Daoy (cell line): ENCODE results near the gene ANAPC1. TPM values are rescaled to one million over a fixed set of nuclear protein-coding genes. Genes with fewer than 3 reads are reported as not detected.
"Not testable (repeated sequence)": the region's sequence is repeated elsewhere in the genome, so short reads cannot be mapped to it uniquely, and the experiment has no call there.

ENCODE experiments used
- DNase-seq: peaks from one replicate; pipeline ENCODE4 v3.0.0-alpha.2; 2015; ENCODE audit warnings: low read depth
- total RNA-seq: library from RNA; depleted of rRNA; stranded (reverse); fragments of >200 nt; shearing (Covaris generic); gene quantifications from 2 replicates; pipeline ENCODE4 v1.2.3, GENCODE V29; 2014

ANAPC1 gene
- total RNA-seq, 1 experiment from 2014 or later, result 44.5 TPM

DNA sequence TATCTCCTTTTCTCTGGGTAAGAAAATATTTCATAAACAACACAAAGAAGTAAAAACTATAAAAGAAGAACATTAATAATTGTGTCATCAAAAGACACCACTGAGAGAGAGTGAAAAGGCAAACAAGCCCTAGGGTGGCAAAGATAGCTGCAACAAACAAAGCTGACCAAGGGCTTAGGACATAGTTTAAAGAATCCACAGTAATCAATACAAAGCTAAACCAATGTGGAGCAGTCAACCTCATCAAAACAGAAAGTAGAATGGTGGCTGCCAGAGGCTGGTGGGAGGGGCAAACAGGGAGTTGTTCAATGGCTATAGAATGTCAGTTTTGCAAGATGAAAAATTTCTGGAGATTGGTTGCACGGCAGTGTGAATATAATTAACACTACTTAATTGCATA lies 93.4 kb downstream of the ANAPC1 start:
- not testable (repeated sequence) for DNase-seq

DNA sequence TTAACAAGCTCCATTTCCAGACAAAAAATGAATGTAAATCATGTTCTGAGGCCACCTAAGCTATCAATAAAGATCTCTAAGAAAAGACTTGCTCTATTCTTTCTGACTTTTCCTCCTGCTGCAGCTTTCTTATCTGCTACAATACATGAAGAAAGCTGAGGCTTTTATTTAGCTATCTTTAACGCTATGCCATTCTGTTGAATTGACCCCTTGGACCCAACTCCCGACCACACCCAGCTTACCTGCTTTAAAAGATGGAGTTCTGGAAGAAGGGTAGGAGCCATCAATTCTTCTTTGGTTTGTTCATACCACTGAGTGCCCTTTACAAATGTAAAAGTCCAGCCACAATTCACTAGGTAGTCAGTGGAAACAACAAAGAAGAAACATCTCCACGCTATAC lies 99.9 kb downstream of the ANAPC1 start:
- DNase-seq, result not testable (repeated sequence)

DNA sequence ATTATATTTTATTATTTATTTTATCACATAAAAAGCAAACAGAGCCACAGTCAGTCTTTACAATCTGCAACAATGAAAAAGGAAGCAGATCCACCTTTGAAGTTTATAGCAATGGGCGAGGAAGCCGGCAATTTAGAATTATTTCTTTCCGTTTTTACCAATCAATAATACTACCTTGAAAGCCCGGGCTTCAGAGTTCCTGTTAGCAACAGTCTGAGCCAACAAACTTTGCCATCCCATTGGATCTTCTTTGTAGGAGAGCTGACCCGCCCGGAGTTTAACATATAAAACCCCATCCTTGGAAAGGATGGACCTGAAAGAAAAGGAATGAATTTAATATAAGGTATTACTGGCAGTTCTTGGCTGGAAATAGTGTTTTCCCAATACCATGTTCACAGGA lies 101.8 kb downstream of the ANAPC1 start:
- DNase-seq, result not testable (repeated sequence)

DNA sequence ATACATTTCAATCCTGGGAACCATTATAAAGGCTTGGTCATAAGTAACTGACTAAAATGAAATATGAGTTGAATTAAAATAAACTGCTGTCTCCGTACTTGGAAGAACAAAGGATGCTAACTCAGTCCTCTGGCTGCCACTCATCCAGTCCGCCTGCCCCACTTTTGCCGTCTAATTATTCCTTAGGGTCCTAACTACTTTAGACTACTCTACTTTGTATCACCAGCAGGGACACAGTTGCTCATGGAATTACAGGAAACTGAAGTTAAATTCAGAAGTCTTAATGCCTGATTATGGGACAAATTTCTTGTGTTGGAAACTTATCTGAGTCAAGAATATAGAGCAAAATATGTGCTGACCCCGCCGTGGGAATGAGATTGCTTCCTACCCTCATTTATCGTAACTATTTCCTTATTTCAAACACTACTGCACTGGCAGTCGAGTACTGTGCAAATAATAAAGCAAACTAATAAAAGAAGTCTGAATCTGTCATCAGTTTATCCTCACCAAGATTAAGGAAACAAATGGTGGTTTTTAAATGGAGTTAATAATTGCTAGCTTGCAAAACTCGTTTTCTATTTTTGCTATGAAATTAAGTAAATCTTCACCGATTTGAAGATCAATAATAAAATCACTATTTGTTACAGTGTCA lies 102.4 kb downstream of the ANAPC1 start:
- not testable (repeated sequence) for DNase-seq

DNA sequence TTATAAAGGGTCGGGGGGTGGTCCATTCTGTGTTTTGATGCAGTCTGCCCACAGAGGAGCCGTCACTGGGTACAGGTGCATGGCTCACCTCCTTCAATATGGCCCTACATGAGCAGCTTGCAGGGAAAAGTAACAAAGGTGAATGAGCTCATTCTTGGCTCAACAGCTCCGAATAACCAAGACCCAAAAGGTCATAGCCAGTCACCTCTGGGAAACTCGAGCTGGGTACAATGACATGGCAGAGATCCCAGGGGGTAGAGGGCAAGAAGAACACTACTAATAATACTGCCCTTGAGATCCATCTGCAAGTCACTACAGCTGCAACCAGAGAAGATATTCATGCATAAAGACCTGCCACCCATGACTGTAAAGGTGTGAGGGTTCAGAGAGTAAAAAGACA lies 106.8 kb downstream of the ANAPC1 start:
- DNase-seq, result not testable (repeated sequence)

DNA sequence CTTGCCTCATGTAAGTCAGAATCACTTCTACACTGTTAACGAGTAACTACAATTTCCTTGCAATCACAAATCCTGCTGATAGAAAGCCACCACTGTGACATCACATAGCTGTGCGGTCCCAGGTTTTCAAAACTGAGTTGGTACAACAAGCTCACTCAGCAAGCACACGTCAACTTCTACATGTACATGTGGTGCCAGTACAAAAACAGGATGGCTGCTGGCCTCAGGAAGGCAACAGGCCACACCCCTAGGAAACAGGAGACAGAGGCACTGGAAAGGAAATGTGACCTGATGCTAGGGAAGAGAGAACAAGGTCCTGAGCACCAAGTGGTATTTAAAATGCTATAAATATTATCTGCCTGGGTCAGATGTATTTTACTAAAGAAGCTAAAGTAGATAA lies 107.7 kb downstream of the ANAPC1 start:
- DNase-seq, result not testable (repeated sequence)

DNA sequence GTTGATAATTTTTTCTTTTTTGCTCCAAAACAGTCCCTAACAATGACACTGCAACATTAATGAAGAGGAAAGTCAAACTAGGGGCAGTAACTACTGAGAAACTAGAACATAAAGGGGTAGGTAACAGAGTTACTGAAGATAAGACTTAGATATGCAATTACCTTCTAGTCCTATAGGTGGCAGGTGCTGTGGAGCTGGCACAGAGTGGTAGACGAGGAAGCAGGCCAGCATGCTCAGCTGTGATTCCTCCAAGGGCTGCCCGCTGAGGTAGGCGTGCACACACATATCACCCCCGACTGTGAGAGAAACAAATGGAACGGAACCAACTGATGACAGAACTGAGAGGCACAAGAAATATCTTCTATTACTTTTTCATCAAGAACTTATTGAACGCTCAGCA lies 111.8 kb downstream of the ANAPC1 start:
- not testable (repeated sequence) for DNase-seq

DNA sequence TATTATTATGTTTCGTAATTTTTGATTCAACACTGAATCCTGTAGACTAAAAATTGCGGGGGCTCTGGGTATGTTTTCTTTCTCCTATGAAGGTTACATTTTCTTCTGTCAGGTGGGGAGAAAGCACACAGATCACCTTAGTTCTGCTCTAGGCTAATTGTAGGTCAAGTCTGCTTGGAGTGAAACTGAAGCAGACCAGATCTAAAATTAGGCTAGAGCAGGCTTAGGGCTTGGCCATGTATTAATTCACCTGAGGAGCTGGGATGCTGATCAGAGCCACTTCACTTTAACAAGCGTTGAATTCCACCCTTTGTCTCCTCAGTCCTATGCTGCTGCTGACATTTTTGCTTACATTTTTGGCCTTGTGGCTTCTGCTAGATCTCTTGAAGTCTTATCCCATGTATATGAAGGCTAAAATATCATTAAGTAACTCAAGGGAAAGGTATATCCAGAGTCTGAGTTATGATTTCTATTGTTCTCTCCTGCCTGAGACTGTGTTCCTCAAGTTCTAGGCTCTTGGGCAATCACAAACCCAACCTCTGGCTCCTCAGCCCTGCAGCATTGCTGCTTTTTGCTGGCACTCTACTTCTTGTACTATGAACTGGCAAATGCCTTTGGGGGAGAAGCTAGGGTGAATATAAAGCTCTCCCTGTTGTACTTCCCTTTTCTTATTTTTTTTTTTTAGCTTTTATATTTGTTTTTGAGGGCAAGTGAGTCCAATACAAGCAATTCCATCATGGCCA lies 112.9 kb downstream of the ANAPC1 start:
- DNase-seq, result not testable (repeated sequence)

DNA sequence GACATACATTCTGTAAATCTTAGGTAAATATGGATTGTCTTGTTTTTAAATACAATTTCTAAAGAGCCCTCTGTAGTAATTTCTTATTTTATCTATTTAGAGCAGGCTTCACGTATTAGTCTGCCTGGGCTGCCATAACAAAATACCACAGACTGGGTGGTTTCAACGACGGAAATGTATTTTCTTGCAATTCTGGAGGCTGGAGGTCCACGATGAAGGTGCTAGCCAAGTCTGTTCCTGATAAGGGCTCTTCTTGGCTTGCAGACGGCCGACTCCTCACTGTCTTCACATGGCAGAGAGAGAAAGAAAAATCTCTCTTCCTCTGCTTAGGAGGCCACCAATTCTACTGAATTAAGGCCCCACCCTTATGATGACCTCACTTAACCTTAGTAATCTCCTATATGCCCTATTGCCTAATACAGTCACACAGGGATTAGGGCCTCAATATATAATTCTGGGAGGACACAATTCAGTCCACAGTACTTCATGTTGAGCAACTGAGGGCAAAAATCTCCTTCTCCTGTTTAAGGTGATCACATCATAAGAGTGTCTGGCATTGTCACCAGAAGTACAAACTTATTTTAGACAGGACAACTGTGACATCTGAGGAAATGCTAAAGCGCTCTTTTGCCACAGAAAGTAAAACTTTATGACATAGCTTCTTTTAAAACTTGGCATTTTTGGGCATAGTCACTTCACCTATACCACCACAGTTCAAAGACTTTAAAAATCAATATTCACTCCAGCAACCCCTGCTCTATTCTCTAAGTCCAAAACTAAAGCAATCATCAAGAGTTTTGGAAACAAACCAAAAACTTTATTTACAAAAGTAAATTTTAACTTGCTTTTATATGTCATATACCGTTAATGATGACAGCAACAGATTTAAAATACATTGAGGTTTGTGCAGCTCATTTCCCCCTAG lies 115.5 kb downstream of the ANAPC1 start:
- DNase-seq, result not testable (repeated sequence)

DNA sequence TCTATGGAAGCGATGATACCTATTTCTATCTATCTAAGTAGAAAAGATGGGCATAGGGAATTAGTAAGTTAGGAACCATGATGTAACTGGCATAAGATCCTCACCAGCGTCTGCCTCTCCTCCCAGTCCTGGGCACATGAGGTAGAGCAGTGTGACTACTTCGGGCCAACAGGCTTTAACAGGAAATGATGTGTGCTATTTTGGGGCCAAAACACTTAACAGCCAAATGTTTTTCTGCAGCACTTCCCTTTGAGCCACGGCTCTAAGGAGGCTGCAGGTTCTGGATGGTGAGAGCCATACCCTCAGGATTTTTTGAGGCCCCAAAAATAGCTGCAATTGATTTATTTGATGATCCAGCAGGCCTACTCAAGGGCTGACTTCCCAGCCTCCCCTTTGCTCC lies 116.9 kb downstream of the ANAPC1 start:
- DNase-seq, result not testable (repeated sequence)

DNA sequence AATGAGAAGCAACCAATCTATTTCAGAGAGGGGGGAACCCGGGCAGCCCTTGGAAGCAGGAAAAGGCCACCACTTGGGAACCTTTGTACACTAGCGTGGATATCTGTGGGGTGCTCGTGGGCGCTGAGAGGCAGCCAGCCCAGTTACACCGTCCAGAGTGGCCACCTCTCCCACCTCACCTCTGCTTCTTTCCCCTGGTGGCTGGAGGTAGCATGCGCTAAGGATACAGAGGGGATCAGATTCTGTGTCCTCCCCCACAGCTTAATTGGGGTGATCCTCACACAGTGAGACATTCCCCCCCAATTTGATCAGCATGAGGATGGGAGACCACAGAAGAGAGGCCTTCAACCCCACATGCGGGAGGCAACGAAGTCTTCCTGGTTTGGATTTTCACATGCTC lies 117.7 kb downstream of the ANAPC1 start:
- DNase-seq, result not testable (repeated sequence)

DNA sequence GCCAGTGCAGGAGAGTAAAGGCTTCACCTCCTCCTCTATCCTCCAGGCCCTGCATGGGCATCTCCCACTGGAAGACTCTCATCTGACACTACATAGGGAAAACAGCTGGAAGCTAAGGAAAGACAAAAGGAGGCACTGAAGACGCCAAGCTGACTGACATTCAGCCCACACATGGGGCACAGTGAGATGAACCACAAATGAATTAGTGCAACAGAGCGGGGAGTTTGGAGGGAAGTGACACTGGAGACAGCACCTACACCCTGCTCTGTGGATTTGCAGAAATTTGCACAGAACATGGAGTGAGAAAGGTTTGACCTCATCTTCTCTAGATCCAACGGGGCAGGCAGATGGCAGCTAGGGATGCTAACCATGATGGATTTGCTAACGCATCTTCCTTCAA lies 119.8 kb downstream of the ANAPC1 start:
- not testable (repeated sequence) for DNase-seq

DNA sequence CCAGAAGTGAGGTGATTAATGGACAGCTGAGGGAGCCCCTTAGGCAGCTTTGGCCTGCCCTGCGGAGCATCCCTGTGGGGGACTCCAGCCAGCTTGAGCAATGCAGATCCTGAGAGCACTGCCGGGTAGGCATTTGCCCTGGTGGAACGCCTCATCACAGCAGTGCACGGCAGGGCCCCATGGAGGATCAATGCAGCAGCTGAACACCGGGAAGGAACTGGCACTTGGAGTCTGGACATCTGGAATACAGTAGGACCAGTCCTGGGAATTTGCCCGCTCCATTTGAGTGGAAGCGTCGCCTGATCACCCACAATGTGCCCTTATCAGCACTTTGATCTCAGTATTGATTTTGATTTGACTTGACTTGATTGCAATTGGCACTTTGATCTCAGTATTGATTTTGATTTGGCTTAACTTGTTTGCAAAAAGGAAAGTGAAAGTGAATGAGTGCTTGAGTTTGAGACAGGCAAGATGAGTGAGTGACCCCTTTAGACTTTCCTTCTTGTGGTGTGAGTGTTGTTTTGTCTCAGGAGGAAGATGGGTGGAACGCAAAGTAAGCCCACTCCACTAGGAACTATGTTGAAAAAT lies 123.2 kb downstream of the ANAPC1 start:
- not testable (repeated sequence) for DNase-seq

DNA sequence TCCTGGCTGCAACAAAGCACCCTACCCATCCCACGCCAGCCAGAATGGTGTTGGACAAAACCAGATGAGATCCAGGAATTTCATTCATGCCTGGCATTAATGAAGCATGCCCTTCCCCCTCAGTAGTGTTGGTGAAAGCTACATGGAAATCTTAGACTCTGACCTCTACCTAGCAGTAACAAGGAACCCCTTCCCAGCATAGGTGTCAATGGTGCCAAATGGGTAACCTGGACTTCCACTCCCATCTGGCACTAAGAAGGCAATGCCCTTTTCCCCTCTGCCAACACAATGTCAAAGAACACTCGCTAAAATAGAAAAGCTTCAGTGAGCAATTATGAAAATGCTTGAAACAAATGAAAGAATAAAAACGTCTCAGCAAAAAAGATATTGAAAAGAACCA lies 131.5 kb downstream of the ANAPC1 start:
- DNase-seq, result not testable (repeated sequence)

DNA sequence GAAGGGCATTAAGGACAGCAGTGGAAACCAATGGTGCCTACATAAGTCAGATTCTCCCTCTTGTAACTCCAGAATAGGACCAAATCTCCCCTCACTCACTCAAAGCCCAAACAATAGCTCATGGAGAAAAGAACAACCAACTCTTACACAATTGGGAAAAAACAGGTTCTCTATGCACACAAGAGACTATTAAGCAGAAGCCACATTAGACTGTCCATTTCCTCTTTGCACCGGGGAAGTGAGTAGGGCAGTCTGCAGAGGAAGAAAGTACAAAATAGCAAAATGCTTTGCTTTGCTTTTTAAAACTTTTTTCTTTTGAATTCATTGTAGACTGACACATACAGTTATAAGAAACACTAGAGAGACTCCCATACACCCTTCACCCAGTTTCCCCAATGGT lies 133.4 kb downstream of the ANAPC1 start:
- not testable (repeated sequence) for DNase-seq

DNA sequence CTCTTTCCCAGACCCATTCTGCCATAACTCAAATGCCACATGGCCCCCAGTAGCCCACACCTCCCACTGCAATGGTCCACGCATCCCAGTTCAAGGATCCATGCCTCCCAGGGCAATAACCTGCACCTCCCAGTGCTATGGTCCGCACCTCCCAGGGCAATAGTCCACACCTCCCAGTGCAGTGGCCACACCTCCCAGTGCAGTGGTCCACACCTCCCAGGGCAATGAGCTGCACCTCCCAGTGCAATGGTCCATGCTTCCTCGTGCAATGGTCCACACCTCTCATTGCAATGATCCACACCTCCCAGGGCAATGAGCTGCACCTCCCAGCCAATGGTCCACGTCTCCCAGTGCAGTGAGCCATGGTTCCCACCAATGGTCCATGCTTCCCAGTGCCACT lies 135.6 kb downstream of the ANAPC1 start:
- DNase-seq, result not testable (repeated sequence)

DNA sequence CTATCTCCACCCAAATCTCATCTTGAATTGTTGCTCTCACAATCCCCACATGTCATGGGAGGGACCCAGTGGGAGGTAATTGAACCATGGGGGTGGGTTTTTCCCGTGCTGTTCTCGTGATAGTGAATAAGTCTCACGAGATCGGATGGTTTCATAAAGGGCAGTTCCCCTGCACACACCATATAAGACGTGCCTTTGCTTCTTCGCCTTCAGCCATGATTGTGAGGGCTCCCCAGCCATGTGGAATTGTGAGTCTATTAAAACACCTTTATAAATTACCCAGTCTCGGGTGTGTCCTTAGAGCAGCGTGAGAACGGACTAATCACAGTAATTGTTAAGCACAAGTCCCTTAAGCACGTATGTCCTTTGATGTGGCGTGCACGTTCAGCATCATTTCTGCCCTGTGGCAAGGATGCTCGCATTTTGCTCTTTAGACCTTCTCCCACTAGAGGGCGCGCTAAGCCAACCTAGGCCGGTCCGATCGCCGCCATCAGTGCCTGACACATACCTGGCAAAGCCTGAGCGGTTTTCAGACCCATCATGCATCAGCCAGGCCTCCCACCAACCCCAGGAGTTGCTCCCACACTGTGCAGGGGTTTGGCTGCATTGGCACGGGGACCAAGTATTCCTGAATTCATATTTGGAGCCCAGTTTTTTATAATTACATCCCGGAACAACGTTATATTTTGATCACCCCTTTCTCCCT lies 136.4 kb downstream of the ANAPC1 start:
- not testable (repeated sequence) for DNase-seq

DNA sequence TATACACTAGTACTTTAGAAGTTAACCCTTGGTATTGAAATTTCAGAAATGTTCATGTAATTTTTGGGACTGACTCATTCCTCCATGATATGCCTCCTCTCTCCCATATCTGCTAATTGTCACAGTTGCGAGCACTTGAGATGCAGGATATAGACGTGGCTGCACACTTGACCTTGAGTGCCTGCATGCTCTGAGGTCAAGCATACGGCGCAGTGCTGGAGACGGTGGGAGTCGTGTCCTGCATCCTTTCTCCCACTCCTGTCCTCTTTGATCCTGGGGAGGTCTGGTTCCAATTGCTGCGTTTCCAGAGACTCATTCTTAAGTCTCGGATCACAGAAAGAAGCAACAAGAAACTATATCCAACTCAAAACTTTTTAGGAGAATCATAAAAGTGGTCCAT lies 139.2 kb downstream of the ANAPC1 start:
- not testable (repeated sequence) for DNase-seq

DNA sequence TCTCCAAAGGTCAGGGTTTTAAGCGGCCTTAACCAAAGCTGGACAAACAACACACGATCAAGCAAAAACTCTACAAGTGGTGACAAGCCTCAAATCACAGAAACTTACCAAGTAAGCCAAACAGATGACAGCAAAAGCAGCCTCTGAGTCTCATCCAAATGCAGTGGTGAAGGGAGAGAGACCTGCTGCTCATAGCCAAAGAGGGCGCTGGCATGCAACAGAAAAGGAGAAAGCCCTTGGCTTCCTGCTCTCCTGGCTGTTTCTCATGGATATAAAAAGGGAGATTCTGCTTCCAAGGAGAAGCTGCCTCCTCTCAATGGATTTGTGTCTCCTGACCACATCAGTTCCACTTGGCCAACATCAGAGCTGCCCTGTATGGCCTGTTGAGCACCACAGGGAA lies 142.5 kb downstream of the ANAPC1 start:
- not testable (repeated sequence) for DNase-seq

DNA sequence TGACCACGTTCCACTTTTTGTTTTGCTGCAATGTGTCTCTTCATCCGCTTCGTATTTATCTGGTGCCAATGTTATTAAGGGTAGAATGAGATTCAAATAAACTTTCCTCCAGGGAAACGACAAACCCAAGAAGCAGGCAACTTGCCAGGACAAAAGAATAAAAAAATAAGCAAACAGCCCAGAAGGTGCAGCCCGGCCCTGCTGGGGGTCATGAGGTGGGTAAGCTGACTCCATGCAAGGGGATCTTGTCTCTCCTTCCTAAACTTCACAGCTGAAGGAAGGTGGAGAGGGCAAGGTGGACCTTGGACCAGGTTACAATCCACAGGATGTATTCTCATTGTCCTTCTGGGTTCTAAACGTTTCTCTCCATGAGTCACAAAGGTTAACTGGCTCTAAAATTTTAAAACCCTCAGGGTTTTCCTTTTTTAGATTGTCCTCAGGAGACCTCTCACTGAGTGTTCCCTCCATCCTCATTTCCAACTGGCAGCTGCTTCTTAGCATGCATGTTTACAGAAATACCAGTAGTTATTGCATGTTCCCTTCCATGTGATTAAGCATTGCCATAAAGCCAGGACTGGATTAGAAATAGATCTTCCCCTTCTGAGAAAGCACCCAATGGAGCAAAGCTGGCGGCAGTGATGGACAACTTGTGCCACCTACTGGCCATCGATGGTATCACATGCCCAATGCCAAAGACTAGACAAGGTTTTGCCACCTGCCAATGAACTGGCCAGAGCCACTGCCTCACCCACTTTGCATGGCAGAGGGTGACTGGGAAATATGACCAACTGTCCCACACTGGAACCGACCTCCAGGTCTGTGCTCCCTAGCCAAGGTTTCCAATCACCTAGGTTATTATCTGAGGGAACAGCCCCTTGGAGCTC lies 147.9 kb downstream of the ANAPC1 start:
- not testable (repeated sequence) for DNase-seq
